SK-N-SH (cell line): ENCODE data around the gene RGS6. TPM values are rescaled to one million over a fixed set of nuclear protein-coding genes. Genes with fewer than 3 reads are reported as not detected.

Experiments used
- CTCF ChIA-PET: fragments of 300-600, 350-600 bp; formaldehyde crosslinking; extraction: SDS; loops from one replicate; lab custom pipeline; 2021; lab: Yijun Ruan, JAX
- POLR2A ChIA-PET: fragments of 350-600 bp; sonication (Branson Sonifier 250); formaldehyde crosslinking; extraction: SDS; loops from one replicate; lab custom pipeline; 2020; ENCODE audit warnings: antibody characterized with exemption, inconsistent platforms; lab: Yijun Ruan, JAX
- DNase-seq: peaks from one replicate; pipeline ENCODE4 v3.0.0; 2012
- H2AFZ ChIP-seq: fragments of 200-600 bp; sonication (generic); 2 replicates; pipeline ENCODE4 v1.8.1; 2016; ENCODE audit warnings: antibody characterized with exemption, mild to moderate bottlenecking, low read depth
- H3F3A ChIP-seq: fragments of 200-600 bp; sonication (generic); replicated peaks from 2 replicates; pipeline ENCODE3; 2016; ENCODE audit warnings: antibody characterized with exemption, mild to moderate bottlenecking; ENCODE audit not compliant: insufficient read depth
- H3K27ac ChIP-seq, 2 experiments: fragments of 200-500 bp in 1 of 2; fragments of 200-600 bp in 1 of 2; sonication (Bioruptor generic) in 1 of 2; sonication (generic), shearing (Covaris generic) in 1 of 2; 2 replicates each; pipeline versions ENCODE4 v1.5.1 to v1.6.1; 2014 to 2016; ENCODE audit warnings: low read depth in 2 of 2, inconsistent platforms in 1 of 2, low read length in 1 of 2, mild to moderate bottlenecking in 1 of 2, mixed read lengths in 1 of 2
- H3K27me3 ChIP-seq: fragments of 200-600 bp; sonication (generic), shearing (Covaris generic); 2 replicates; pipeline ENCODE4 v1.6.1; 2016; ENCODE audit warnings: mixed run types; ENCODE audit not compliant: insufficient read depth
- H3K36me3 ChIP-seq, 2 experiments: fragments of 200-500 bp in 1 of 2; fragments of 200-600 bp in 1 of 2; sonication (Bioruptor generic) in 1 of 2; sonication (generic) in 1 of 2; replicated peaks in 1 of 2; 2 replicates each; pipeline versions ENCODE3 to v1.5.1; 2014 to 2016; ENCODE audit warnings: low read length in 1 of 2, mild to moderate bottlenecking in 1 of 2; ENCODE audit not compliant: insufficient read depth in 2 of 2, control insufficient read depth in 1 of 2
- H3K4me1 ChIP-seq, 2 experiments: fragments of 200-500 bp in 1 of 2; fragments of 200-600 bp in 1 of 2; sonication (Bioruptor generic) in 1 of 2; sonication (generic), shearing (Covaris generic) in 1 of 2; 2 replicates each; pipeline versions ENCODE4 v1.5.1 to v1.6.1; 2014 to 2016; ENCODE audit warnings: low read depth in 1 of 2, low read length in 1 of 2, mixed run types in 1 of 2; ENCODE audit not compliant: insufficient read depth in 2 of 2, control insufficient read depth in 1 of 2
- H3K4me2 ChIP-seq: fragments of 200-600 bp; sonication (generic), shearing (Covaris generic); 2 replicates; pipeline ENCODE4 v1.6.1; 2017; ENCODE audit warnings: mixed run types
- H3K4me3 ChIP-seq, 2 experiments: fragments of 200-500 bp in 1 of 2; fragments of 200-600 bp in 1 of 2; sonication (Bioruptor generic) in 1 of 2; sonication (generic), shearing (Covaris generic) in 1 of 2; 2 replicates each; pipeline versions ENCODE4 v1.5.1 to v1.8.1; 2014 to 2016; ENCODE audit warnings: low read depth in 2 of 2, inconsistent platforms in 1 of 2, low read length in 1 of 2, mild to moderate bottlenecking in 1 of 2, mixed read lengths in 1 of 2, moderate library complexity in 1 of 2
- H3K79me2 ChIP-seq: fragments of 200-600 bp; sonication (generic); 2 replicates; pipeline ENCODE4 v1.8.1; 2017; ENCODE audit warnings: mild to moderate bottlenecking; ENCODE audit not compliant: insufficient read depth
- H3K9ac ChIP-seq: fragments of 200-600 bp; sonication (generic); 2 replicates; pipeline ENCODE4 v1.6.1; 2017; ENCODE audit warnings: mixed run types
- H3K9me2 ChIP-seq: fragments of 200-600 bp; sonication (generic); 2 replicates; pipeline ENCODE4 v1.6.1; 2017; ENCODE audit warnings: mixed run types
- H3K9me3 ChIP-seq: fragments of 200-600 bp; sonication (generic); 2 replicates; pipeline ENCODE4 v1.6.1; 2017; ENCODE audit warnings: mixed run types, mild to moderate bottlenecking, moderate library complexity
- H4K20me1 ChIP-seq: fragments of 200-600 bp; sonication (generic); 2 replicates; pipeline ENCODE4 v1.6.1; 2017; ENCODE audit warnings: mild to moderate bottlenecking, mixed run types; ENCODE audit not compliant: insufficient read depth
- CHD2 ChIP-seq: fragments of 150-350 bp; IDR thresholded peaks from 2 replicates; pipeline ENCODE4 v1.6.1; 2018; ENCODE audit warnings: low read length; ENCODE audit not compliant: partially characterized antibody
- FOXJ3 ChIP-seq: sonication (generic); formaldehyde crosslinking; IDR thresholded peaks from 2 replicates; pipeline ENCODE4 v1.5.1; 2020; ENCODE audit warnings: mild to moderate bottlenecking, missing genetic modification reagents
- FOXM1 ChIP-seq: IDR thresholded peaks from 2 replicates; pipeline ENCODE4 v1.4.0; 2012; ENCODE audit warnings: low read depth, mild to moderate bottlenecking
- GABPA ChIP-seq: IDR thresholded peaks from 2 replicates; pipeline ENCODE4 v1.4.0; 2012; ENCODE audit warnings: low read depth, mild to moderate bottlenecking
- GATA2 ChIP-seq: sonication (generic); formaldehyde crosslinking; IDR thresholded peaks from 2 replicates; pipeline ENCODE4 v1.5.0; 2020; ENCODE audit warnings: mild to moderate bottlenecking, missing genetic modification reagents
- IRF3 ChIP-seq: fragments of 150-350 bp; IDR thresholded peaks from 2 replicates; pipeline ENCODE4 v1.6.1; 2016; ENCODE audit warnings: mild to moderate bottlenecking, low read depth, low read length
- JUND ChIP-seq: IDR thresholded peaks from 2 replicates; pipeline ENCODE4 v1.4.0; 2012
- MEF2A ChIP-seq: IDR thresholded peaks from 2 replicates; pipeline ENCODE4 v1.4.0; 2012; ENCODE audit warnings: low read depth, borderline replicate concordance
- NFIC ChIP-seq: IDR thresholded peaks from 2 replicates; pipeline ENCODE4 v1.4.0; 2012; ENCODE audit warnings: borderline replicate concordance
- NRF1 ChIP-seq: IDR thresholded peaks from 2 replicates; pipeline ENCODE4 v1.6.1; 2012; ENCODE audit warnings: low read depth, mild to moderate bottlenecking, low read length
- POLR2AphosphoS5 ChIP-seq: IDR thresholded peaks from 2 replicates; pipeline ENCODE4 v1.6.1; 2012; ENCODE audit warnings: low read depth, low read length
- RFX5 ChIP-seq: IDR thresholded peaks from 2 replicates; pipeline ENCODE4 v1.6.1; 2012; ENCODE audit warnings: mild to moderate bottlenecking, improper control_type of control experiment, low read length
- RXRA ChIP-seq: IDR thresholded peaks from 2 replicates; pipeline ENCODE4 v1.4.0; 2012; ENCODE audit warnings: low read depth, mild to moderate bottlenecking, borderline replicate concordance
- SIN3A ChIP-seq: IDR thresholded peaks from 2 replicates; pipeline ENCODE4 v1.6.1; 2012; ENCODE audit warnings: low read depth, mild to moderate bottlenecking, low read length, moderate library complexity, borderline replicate concordance
- TAF1 ChIP-seq: IDR thresholded peaks from 2 replicates; pipeline ENCODE4 v1.6.1; 2012; ENCODE audit warnings: low read depth, mild to moderate bottlenecking, low read length, moderate library complexity, borderline replicate concordance
- ZBTB33 ChIP-seq: IDR thresholded peaks from 2 replicates; pipeline ENCODE4 v1.4.0; 2012; ENCODE audit warnings: low read depth, borderline replicate concordance
- WGBS: methylation state at CpG from one replicate; pipeline ENCODE4 v1.1.6; 2017; ENCODE audit warnings: low lambda C conversion rate; 5-methylcytosine and 5-hydroxymethylcytosine counted together
- polyA plus RNA-seq, 3 experiments: library from polyadenylated mRNA; depleted of rRNA; stranded (reverse); fragments of >200 nt; gene quantifications; 2 replicates each; pipeline ENCODE4 v1.2.3, GENCODE V29; 2012

Gene RGS6
- polyA plus RNA-seq, 1 of the 3 experiments (the other 2 are of a cell fraction), result not detected

- DNase-seq, result no peak
- H3F3A ChIP-seq, result no peaks in the 10 kb centered on the region
- no peak overlapping the region for H3K9ac ChIP-seq
- ChIA-PET POLR2A (no interaction called here), CTCF (no interaction called here)
- H3K4me1 ChIP-seq, result no peaks in the 10 kb centered on the region
- no peaks in the 10 kb centered on the region for H3K9me2 ChIP-seq
- no peak overlapping the region for H3K4me2 ChIP-seq
- 0% methylated on average over 1 of the region's 1 CpG for WGBS
- TF ChIP-seq ZBTB33 (no peak), TAF1 (no peak), JUND (no peak), RFX5 (no peak), GATA2 (no peak), POLR2AphosphoS5 (no peak), RXRA (no peak), FOXJ3 (CRISPR knock-in tag) (no peak), GABPA (no peak), SIN3A (no peak), IRF3 (no peak), NRF1 (no peak), MEF2A (no peak), FOXM1 (no peak)
- no peaks in the 10 kb centered on the region for H3K9me3 ChIP-seq
- no peak overlapping the region for H2AFZ ChIP-seq
- H4K20me1 ChIP-seq, result no peaks in the 10 kb centered on the region
- no peak overlapping the region for H3K27ac ChIP-seq
- no peaks in the 10 kb centered on the region for H3K36me3 ChIP-seq
- H3K79me2 ChIP-seq, result no peaks in the 10 kb centered on the region
- H3K27me3 ChIP-seq, result no peaks in the 10 kb centered on the region; the same call in 1 of the 2 replicates
- H3K4me3 ChIP-seq, result no peak overlapping the region
Measured at GRCh38 chr14:72341237-72341636, 409.0 kb downstream of the RGS6 start.

GRCh38 chr14:72341686-72342085 is 409.5 kb downstream of the RGS6 start:
- Histone ChIP-seq H2AFZ (no peak overlapping the region), H3K9me2 (no peaks in the 10 kb centered on the region), H3K79me2 (no peaks in the 10 kb centered on the region), H3K4me2 (no peak overlapping the region), H3K27ac (no peak overlapping the region), H3K36me3 (no peaks in the 10 kb centered on the region), H4K20me1 (no peaks in the 10 kb centered on the region), H3K4me3 (no peak overlapping the region), H3K4me1 (no peaks in the 10 kb centered on the region), H3K9ac (no peak overlapping the region), H3F3A (no peaks in the 10 kb centered on the region), H3K9me3 (no peaks in the 10 kb centered on the region), H3K27me3 (no peaks in the 10 kb centered on the region; the same call in 1 of the 2 replicates)
- 5% methylated on average over 2 of the region's 2 CpGs for WGBS
- TF ChIP-seq RXRA (no peak), NFIC (no peak), CHD2 (no peak), ZBTB33 (no peak), GABPA (no peak), JUND (no peak), FOXM1 (no peak)
- no peak for DNase-seq
- POLR2A ChIA-PET, result no interaction called here
- CTCF ChIA-PET, result no interaction called here
